ENCODE data around the gene SYT1.

- TF ChIP-seq, protein P1, sequence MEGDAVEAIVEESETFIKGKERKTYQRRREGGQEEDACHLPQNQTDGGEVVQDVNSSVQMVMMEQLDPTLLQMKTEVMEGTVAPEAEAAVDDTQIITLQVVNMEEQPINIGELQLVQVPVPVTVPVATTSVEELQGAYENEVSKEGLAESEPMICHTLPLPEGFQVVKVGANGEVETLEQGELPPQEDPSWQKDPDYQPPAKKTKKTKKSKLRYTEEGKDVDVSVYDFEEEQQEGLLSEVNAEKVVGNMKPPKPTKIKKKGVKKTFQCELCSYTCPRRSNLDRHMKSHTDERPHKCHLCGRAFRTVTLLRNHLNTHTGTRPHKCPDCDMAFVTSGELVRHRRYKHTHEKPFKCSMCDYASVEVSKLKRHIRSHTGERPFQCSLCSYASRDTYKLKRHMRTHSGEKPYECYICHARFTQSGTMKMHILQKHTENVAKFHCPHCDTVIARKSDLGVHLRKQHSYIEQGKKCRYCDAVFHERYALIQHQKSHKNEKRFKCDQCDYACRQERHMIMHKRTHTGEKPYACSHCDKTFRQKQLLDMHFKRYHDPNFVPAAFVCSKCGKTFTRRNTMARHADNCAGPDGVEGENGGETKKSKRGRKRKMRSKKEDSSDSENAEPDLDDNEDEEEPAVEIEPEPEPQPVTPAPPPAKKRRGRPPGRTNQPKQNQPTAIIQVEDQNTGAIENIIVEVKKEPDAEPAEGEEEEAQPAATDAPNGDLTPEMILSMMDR (IDR thresholded peaks at IDR 0.05): no peak
- no peak for TF ChIP-seq POLR2A (IDR thresholded peaks at IDR 0.05)
Measured at GRCh38 chr12:79085106-79085682, 220.6 kb downstream of the SYT1 start.
